ENCODE measurements around the gene ZZZ3. TPM values are rescaled to one million over a fixed set of nuclear protein-coding genes. Genes with fewer than 3 reads are reported as not detected.

The ZZZ3 gene
- total and polyA plus RNA-seq, 2 of the 8 experiments (the other 6 are each of a cell fraction or from before 2014, with no cell fraction given), result 12.8 to 54.6 TPM

GRCh38 chr1:77670330-77670729, 12.1 kb downstream of the ZZZ3 start (continued):
- TF ChIP-seq SIRT6 (IDR thresholded peaks at IDR 0.05; ENCODE audit: low read length) (no peak), POLR2AphosphoS5 (IDR thresholded peaks at IDR 0.05; ENCODE audit: low read depth, low read length) (no peak), POU5F1 (IDR thresholded peaks at IDR 0.05; ENCODE audit: low read depth, low read length) (no peak), SRF (IDR thresholded peaks at IDR 0.05; ENCODE audit: low read depth, low read length) (no peak)

Data from H1 (cell line).